DND-41 (cell line): Measurements from ENCODE around the gene CCDC78.
A peak's percentile ranks its signal among the peaks of the same experiment; 100 is the strongest.

Source experiments
- ATAC-seq: fragments of 200-7000 bp; cut with Tn5 transposase; 3 replicates; pipeline ENCODE4 v1.9.1; 2021; ENCODE audit warnings: low read depth; ENCODE audit not compliant: insufficient read depth
- DNase-seq: peaks from one replicate; pipeline ENCODE4 v3.0.0-alpha.2; 2020
- H2AFZ ChIP-seq: 2 replicates; pipeline ENCODE4 v1.6.0; 2012; ENCODE audit warnings: low read depth, low read length
- H3K27ac ChIP-seq: 2 replicates; pipeline ENCODE4 v1.5.1; 2012; ENCODE audit warnings: low read length, inconsistent platforms
- H3K27me3 ChIP-seq: fragments of 200-600 bp; sonication (generic); 2 replicates; pipeline ENCODE4 v1.6.0; 2012; ENCODE audit warnings: low read length, mild to moderate bottlenecking, inconsistent platforms; ENCODE audit not compliant: insufficient read depth, poor library complexity
- H3K36me3 ChIP-seq: 2 replicates; pipeline ENCODE4 v1.5.1; 2012; ENCODE audit warnings: low read length, inconsistent platforms; ENCODE audit not compliant: insufficient read depth
- H3K4me1 ChIP-seq: 2 replicates; pipeline ENCODE4 v1.5.1; 2012; ENCODE audit warnings: mild to moderate bottlenecking, low read length; ENCODE audit not compliant: insufficient read depth
- H3K4me2 ChIP-seq: 2 replicates; pipeline ENCODE4 v1.6.0; 2012; ENCODE audit warnings: mild to moderate bottlenecking, moderate library complexity, low read length, inconsistent platforms; ENCODE audit not compliant: insufficient read depth
- H3K4me3 ChIP-seq, 2 experiments: fragments of 200-600 bp in 1 of 2; shearing (Covaris generic) in 1 of 2; 2 replicates each; pipeline ENCODE4 v1.5.1; 2012 to 2016; ENCODE audit warnings: inconsistent platforms in 2 of 2, low read length in 2 of 2, mild to moderate bottlenecking in 2 of 2, low read depth in 1 of 2, moderate library complexity in 1 of 2
- H3K79me2 ChIP-seq: 2 replicates; pipeline ENCODE4 v1.6.0; 2012; ENCODE audit warnings: low read length, inconsistent platforms; ENCODE audit not compliant: insufficient read depth
- H3K9ac ChIP-seq: 2 replicates; pipeline ENCODE4 v1.6.0; 2012; ENCODE audit warnings: low read depth, mild to moderate bottlenecking, inconsistent platforms, low read length, moderate library complexity
- H3K9me3 ChIP-seq: 2 replicates; pipeline ENCODE4 v1.5.1; 2012; ENCODE audit warnings: low read length, moderate library complexity, mild to moderate bottlenecking, inconsistent platforms; ENCODE audit not compliant: insufficient read depth, severe bottlenecking
- H4K20me1 ChIP-seq: 2 replicates; pipeline ENCODE4 v1.6.0; 2012; ENCODE audit warnings: low read length; ENCODE audit not compliant: insufficient read depth
- EZH2 ChIP-seq: IDR thresholded peaks from 3 replicates; pipeline ENCODE4 v1.6.1; 2012; ENCODE audit warnings: borderline replicate concordance, low read depth, mild to moderate bottlenecking, moderate library complexity, low read length, inconsistent platforms; ENCODE audit not compliant: severe bottlenecking
- TF ChIP-seq, protein P1 (sequence below): IDR thresholded peaks from 2 replicates; pipeline ENCODE4 v1.5.1; 2012; ENCODE audit warnings: borderline replicate concordance, low read length, moderate library complexity, mild to moderate bottlenecking; ENCODE audit not compliant: poor library complexity, severe bottlenecking; ENCODE audit errors: extremely low read depth

Gene CCDC78

DNA sequence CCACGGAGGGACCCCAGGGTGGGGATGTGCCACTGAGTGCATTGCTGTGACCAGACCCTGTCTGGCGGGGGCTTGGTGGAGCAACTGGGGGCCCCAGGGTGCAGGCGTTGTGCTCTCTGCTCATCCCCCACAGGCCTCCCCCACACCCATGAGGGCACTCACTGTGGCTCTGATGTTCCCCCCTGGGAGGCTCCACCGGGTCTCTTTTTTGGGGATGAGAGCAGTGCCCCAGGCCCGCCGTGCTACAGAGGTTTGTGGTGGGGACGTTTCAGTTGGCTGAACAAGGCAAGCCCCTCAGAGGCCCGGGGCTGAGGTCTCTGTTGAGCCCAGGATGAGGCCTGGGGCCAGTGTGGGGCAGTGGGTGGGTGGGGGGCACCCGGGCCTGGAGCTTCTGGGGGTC, 2.5 kb downstream of the CCDC78 start:
- Histone ChIP-seq H3K4me3 (no peak overlapping the region), H3K27me3 (peaks cover 6% of the 10 kb centered on the region), H3K4me1 (peaks cover 50% of the 10 kb centered on the region), H3K9me3 (no peaks in the 10 kb centered on the region), H3K9ac (no peak overlapping the region), H2AFZ (no peak overlapping the region), H3K79me2 (no peaks in the 10 kb centered on the region), H4K20me1 (peaks cover 43% of the 10 kb centered on the region), H3K4me2 (no peak overlapping the region), H3K27ac (no peak overlapping the region), H3K36me3 (no peaks in the 10 kb centered on the region)
- no peak for DNase-seq
- ATAC-seq, result no peak
- TF ChIP-seq, protein P1, sequence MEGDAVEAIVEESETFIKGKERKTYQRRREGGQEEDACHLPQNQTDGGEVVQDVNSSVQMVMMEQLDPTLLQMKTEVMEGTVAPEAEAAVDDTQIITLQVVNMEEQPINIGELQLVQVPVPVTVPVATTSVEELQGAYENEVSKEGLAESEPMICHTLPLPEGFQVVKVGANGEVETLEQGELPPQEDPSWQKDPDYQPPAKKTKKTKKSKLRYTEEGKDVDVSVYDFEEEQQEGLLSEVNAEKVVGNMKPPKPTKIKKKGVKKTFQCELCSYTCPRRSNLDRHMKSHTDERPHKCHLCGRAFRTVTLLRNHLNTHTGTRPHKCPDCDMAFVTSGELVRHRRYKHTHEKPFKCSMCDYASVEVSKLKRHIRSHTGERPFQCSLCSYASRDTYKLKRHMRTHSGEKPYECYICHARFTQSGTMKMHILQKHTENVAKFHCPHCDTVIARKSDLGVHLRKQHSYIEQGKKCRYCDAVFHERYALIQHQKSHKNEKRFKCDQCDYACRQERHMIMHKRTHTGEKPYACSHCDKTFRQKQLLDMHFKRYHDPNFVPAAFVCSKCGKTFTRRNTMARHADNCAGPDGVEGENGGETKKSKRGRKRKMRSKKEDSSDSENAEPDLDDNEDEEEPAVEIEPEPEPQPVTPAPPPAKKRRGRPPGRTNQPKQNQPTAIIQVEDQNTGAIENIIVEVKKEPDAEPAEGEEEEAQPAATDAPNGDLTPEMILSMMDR, result no peak
- TF ChIP-seq EZH2, result no peak

- no peak for TF ChIP-seq EZH2
- TF ChIP-seq, protein P1, result no peak
- H3K4me1 ChIP-seq, result peaks cover 56% of the 10 kb centered on the region
- peaks cover 6% of the 10 kb centered on the region for H3K27me3 ChIP-seq
These were observed 3.2 kb downstream of the CCDC78 start for GRCh38 chr16:722835-723633.

DNA sequence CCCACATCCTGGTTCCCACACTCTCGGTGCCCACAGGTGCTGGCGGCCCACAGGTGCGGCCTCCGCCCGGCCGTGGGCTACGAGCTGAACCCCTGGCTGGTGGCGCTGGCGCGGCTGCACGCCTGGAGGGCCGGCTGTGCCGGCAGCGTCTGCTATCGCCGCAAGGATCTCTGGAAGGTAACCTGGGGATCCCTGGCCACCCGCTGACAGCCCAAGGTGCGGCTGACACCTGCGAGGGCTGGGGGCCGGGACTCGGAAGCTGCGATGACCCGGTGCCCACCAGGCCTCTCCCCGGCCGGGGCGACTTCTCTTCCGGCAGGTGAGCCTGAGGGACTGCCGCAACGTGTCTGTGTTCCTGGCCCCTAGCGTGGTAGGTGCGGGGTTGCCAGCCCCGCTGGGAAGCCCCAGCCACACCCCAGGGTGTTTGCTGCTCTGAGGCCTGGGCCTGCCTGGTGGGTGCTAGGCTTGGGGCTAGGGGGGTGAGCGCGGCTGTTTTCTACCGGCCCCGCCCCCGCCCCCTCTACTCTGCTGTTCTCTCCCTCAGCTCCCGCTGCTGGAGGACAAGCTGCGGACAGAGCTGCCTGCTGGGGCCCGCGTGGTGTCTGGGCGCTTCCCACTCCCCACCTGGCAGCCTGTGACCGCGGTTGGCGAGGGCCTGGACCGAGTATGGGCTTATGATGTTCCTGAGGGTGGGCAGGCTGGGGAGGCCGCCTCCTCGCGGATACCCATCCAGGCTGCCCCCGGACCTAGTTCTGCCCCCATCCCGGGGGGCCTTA, 4.3 kb downstream of the CCDC78 start:
- Histone ChIP-seq H2AFZ (no peak overlapping the region), H3K4me3 (peak overlapping the region in 1 of 2 experiments; percentile 67; a peak in 2 of 4 replicates), H3K9me3 (no peaks in the 10 kb centered on the region), H3K4me1 (peaks cover 56% of the 10 kb centered on the region), H4K20me1 (peaks cover 57% of the 10 kb centered on the region), H3K27me3 (peaks cover 6% of the 10 kb centered on the region), H3K36me3 (peaks cover 5% of the 10 kb centered on the region; the same call in 1 of the 2 replicates), H3K4me2 (peak overlapping the region; percentile 86), H3K27ac (peak overlapping the region; percentile 79), H3K79me2 (peaks cover under 1% of the 10 kb centered on the region), H3K9ac (peak overlapping the region; percentile 79)
- ATAC-seq (no peak; the same call in 1 of the 3 replicates), DNase-seq (peak; percentile 30)
- TF ChIP-seq EZH2, result no peak
- TF ChIP-seq, protein P1, result no peak

More at GRCh38 chr16:722835-723633, 3.2 kb downstream of the CCDC78 start:
- no peak overlapping the region for H3K4me2 ChIP-seq
- H2AFZ ChIP-seq, result no peak overlapping the region
- no peak overlapping the region for H3K27ac ChIP-seq
- ATAC-seq, result no peak
- H3K79me2 ChIP-seq, result no peaks in the 10 kb centered on the region
- H3K9me3 ChIP-seq, result no peaks in the 10 kb centered on the region
- H3K4me3 ChIP-seq, result no peak overlapping the region
- no peak overlapping the region for H3K9ac ChIP-seq
- no peak for DNase-seq
- peaks cover 3% of the 10 kb centered on the region; the same call in 1 of the 2 replicates for H3K36me3 ChIP-seq
- peaks cover 49% of the 10 kb centered on the region for H4K20me1 ChIP-seq
